H1 (cell line): Measurements from ENCODE around the gene GRIK1. TPM values are rescaled to one million over a fixed set of nuclear protein-coding genes. Genes with fewer than 3 reads are reported as not detected.

Experiments used
- GABPA ChIP-seq: IDR thresholded peaks from 2 replicates; pipeline ENCODE4 v1.6.1; 2011; ENCODE audit warnings: mild to moderate bottlenecking, low read length, moderate library complexity, borderline replicate concordance; ENCODE audit not compliant: insufficient read depth
- SAP30 ChIP-seq: fragments of 300-600 bp; sonication (generic); IDR thresholded peaks from 2 replicates; pipeline ENCODE4 v1.7.1; 2012; ENCODE audit warnings: low read length, moderate library complexity, mild to moderate bottlenecking, inconsistent platforms; ENCODE audit not compliant: insufficient read depth, insufficient replicate concordance
- TAF7 ChIP-seq: optimal IDR thresholded peaks from 2 replicates; pipeline ENCODE3; 2011; ENCODE audit warnings: low read depth, mild to moderate bottlenecking, inconsistent platforms, low read length, moderate library complexity, borderline replicate concordance
- polyA plus RNA-seq, 7 experiments: library from polyadenylated mRNA; depleted of rRNA in 3 of 7; stranded (reverse) in 5 of 7; unstranded in 2 of 7; fragments of >200 nt in 5 of 7; fragments of 200-250 nt in 2 of 7; gene quantifications; 1 replicate in 5 of 7; 2 replicates in 1 of 7; 4 replicates in 1 of 7; pipeline versions ENCODE4 v1.2.1 to v1.2.3, GENCODE V29; 2011 to 2013; ENCODE audit warnings: missing spikeins in 2 of 7, mixed read lengths in 2 of 7
- total RNA-seq: library from RNA; stranded (reverse); fragmentation: NEBNext Ultra II Directional; extraction: Animal tissue kit (Norgen Biotek cat#: 25700); gene quantifications from 2 replicates; pipeline ENCODE4 v1.2.1, GENCODE V29; 2021
- TF ChIP-seq, protein P1 (sequence below): IDR thresholded peaks from 2 replicates; pipeline ENCODE4 v1.6.1; 2011; ENCODE audit warnings: low read length, improper control_type of control experiment

Gene GRIK1
- total and polyA plus RNA-seq, 2 of the 8 experiments (the other 6 are each of a cell fraction or from before 2014, with no cell fraction given), result 0.11 to 0.32 TPM

DNA sequence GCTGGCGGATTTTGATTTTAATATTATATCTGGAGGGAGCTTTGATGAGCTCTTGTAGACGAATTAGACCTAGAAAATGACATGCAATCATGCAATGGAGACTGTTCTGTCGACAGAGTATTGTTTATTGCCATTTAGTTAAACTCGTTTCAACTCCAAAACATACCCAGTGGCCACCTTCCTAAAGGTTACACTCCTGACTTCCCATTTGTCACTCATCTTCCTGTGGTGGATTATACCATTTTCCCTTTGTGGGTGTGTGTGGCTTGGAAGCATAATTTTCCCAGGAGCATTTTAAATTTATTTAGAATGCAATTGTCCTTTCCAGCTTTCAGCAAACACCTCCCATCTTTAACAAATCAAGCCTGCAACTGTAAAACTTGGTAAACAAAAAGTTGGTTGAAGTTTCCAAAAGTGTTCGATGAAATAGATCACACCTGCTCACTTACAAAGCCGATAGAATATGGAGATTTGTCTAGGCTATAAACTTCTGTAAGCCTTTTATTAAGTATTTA is 266.6 kb downstream of the GRIK1 start (continued):
- TF ChIP-seq GABPA, result no peak
- no peak for TF ChIP-seq TAF7
- TF ChIP-seq SAP30, result no peak
- TF ChIP-seq, protein P1, sequence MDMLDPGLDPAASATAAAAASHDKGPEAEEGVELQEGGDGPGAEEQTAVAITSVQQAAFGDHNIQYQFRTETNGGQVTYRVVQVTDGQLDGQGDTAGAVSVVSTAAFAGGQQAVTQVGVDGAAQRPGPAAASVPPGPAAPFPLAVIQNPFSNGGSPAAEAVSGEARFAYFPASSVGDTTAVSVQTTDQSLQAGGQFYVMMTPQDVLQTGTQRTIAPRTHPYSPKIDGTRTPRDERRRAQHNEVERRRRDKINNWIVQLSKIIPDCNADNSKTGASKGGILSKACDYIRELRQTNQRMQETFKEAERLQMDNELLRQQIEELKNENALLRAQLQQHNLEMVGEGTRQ, result no peak
